Activated naive CD8-positive, alpha-beta T cell (primary cell): ENCODE measurements around the gene PGLYRP1.
A peak's percentile ranks its signal among the peaks of the same experiment; 100 is the strongest.

ENCODE experiments used
- H3K27ac Mint-ChIP-seq: one replicate; pipeline ENCODE4 v1.8.0; 2021; ENCODE audit warnings: mixed read lengths
- H3K27me3 Mint-ChIP-seq: one replicate; pipeline ENCODE4 v1.8.0; 2021; ENCODE audit warnings: mixed read lengths
- H3K36me3 Mint-ChIP-seq: one replicate; pipeline ENCODE4 v1.8.0; 2021; ENCODE audit warnings: mixed read lengths
- H3K4me1 Mint-ChIP-seq: one replicate; pipeline ENCODE4 v1.8.0; 2021; ENCODE audit warnings: low read depth, mixed read lengths
- H3K4me3 Mint-ChIP-seq: one replicate; pipeline ENCODE4 v1.8.0; 2021; ENCODE audit warnings: mild to moderate bottlenecking, mixed read lengths
- H3K9me3 Mint-ChIP-seq: one replicate; pipeline ENCODE4 v1.8.0; 2021; ENCODE audit warnings: low read depth, mixed read lengths

PGLYRP1 gene

DNA sequence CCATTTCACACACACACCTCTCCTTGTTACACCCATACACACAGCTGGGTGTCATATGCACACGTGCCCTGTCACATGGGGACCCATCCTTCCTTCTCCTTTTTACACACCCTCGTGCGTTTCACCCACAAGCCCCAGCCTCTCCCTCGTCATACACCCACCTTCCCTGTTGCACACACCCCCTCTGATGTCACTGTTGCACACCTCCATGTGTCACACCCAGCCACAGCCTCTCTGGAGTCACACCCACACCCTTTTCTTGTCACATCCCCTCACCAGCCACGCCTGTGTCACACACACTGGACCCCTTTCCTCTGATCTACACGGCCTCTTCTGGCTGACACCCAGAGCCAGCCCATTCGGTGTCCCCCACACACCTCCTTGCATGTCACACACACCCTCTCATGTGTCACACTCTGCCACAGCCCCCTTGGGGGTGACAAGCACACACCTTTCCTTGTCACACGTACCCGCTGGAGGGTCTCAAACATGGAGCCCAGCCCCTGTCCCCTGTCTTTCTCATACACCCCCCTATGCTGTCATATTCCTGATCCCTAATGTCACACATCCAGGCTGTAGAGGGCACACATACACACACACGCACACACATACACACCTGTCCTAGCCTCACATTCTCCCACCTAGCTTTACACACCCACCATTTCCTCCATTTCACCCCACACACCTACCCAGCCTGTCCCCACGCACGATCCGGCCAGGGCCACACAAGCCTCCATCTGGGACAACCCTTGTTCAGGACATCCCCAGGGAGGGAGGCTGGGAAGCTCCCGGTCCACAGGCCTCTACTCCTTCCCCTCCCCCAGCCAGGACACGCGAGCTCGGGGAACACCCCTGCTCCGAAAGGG lies 50.5 kb downstream of the PGLYRP1 start:
- H3K27ac Mint-ChIP-seq: no peak overlapping the region
- peaks cover 51% of the 10 kb centered on the region for H3K27me3 Mint-ChIP-seq
- H3K4me1 Mint-ChIP-seq: peaks cover 22% of the 10 kb centered on the region
- no peaks in the 10 kb centered on the region for H3K36me3 Mint-ChIP-seq
- H3K4me3 Mint-ChIP-seq: peak overlapping the region; percentile 25
- no peaks in the 10 kb centered on the region for H3K9me3 Mint-ChIP-seq

DNA sequence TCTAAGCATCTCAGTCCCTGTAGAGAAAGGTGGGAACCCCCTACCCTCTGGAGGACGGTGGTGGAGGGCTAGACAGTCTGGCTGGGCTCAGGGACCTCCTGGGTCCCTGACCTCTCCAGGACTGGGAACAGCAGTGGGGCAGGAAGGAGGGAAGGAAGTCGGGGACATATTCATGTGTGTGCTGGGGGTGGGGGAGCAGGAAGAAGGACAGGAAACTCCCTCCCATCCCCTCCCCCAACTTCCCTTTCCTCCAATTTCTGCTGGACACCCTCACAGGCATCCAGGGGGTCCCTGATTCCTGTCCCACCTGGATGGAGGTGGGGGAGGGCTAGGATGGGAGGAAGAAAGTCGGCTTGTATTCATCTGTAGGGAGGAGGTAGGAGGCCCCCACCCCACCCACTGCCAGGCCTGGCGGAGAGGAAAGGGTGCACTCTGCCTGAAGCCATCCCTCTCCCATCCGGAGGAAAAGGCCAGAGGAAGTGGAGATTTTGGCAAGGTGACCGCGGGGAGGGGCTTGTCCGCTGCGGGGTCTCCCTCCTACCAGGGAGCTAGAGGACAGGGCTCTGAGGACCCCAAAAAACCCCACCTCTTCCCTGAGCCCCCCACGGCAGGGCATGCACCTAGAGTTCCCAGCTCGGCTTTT lies 51.5 kb downstream of the PGLYRP1 start:
- Mint-ChIP-seq H3K4me3 (peak overlapping the region; percentile 43), H3K27ac (no peak overlapping the region), H3K9me3 (no peaks in the 10 kb centered on the region), H3K27me3 (peaks cover 49% of the 10 kb centered on the region), H3K36me3 (no peaks in the 10 kb centered on the region), H3K4me1 (peaks cover 22% of the 10 kb centered on the region)

DNA sequence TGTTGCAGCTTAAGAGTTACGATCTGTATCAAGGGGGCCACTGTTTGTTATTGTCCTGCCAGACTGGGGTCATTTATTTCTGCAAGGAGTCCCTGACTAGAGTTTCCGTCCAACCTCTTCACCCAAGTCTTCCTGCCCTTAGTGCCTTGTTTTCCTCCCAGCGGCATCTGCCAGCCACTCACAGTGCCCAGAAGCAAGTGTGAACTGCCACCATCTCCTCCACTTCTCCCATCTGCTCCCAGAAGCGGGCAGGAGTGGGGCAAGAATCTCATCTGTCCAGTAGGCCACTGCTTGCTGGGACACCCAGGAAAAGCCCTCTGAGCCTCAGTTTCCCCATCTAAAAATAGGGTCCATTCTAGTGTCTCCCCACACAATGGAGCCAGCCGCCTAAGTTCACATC lies 53.2 kb downstream of the PGLYRP1 start:
- H3K27me3 Mint-ChIP-seq: peaks cover 38% of the 10 kb centered on the region
- no peak overlapping the region for H3K27ac Mint-ChIP-seq
- H3K36me3 Mint-ChIP-seq: no peaks in the 10 kb centered on the region
- H3K4me1 Mint-ChIP-seq: peaks cover 19% of the 10 kb centered on the region
- no peak overlapping the region for H3K4me3 Mint-ChIP-seq
- H3K9me3 Mint-ChIP-seq: no peaks in the 10 kb centered on the region
